ENCODE results near the gene PDS5B. TPM values are rescaled to one million over a fixed set of nuclear protein-coding genes. Genes with fewer than 3 reads are reported as not detected.

Gene PDS5B
- total and polyA plus RNA-seq, 11 donors = 3.7 to 28.8 (median 18.6) TPM

GRCh38 chr13:32587011-32587810 lies 959 bp downstream of the PDS5B start:
- Histone ChIP-seq H3K27ac (peak overlapping the region; percentile 83 to 96 (median 89)), H3K27me3 (no peaks in the 10 kb centered on the region), H3K4me1 (peaks cover 0 to 38% (median 28%) of the 10 kb centered on the region in 12 donors), H3K4me3 (peak overlapping the region; percentile 66 to 95 (median 84)), H3K9me3 (no peaks in the 10 kb centered on the region), H3K36me3 (no peaks in the 10 kb centered on the region)
- intact Hi-C loops (cut with DNase I) = loop anchor here (2.0 to 10.0 kb wide), 11 partner anchors 52 to 1140 kb away; partner anchors contain the start of gene KL (in 2 of the 10)
- DNase-seq (peak; percentile 77 to 86 (median 82)), ATAC-seq (peak; percentile 19 to 55 (median 51))
- 0 to 1% (median 1%) methylated on average over 45 to 74 of the region's 74 CpGs for WGBS, 4 donors
- TF ChIP-seq CTCF (IDR thresholded peaks at IDR 0.05) = peak in 3 of 12 donors; percentile 8 to 22 (median 11)
- TF ChIP-seq POLR2A (IDR thresholded peaks at IDR 0.05) = no peak

GRCh38 chr13:32587811-32588170 lies 1.5 kb downstream of the PDS5B start:
- intact Hi-C loops (cut with DNase I) = loop anchor here (2.0 to 10.0 kb wide), 11 partner anchors 51 to 1140 kb away; partner anchors contain the start of gene KL (in 2 of the 10)
- Histone ChIP-seq H3K4me1 (peaks cover 0 to 38% (median 28%) of the 10 kb centered on the region in 12 donors), H3K36me3 (no peaks in the 10 kb centered on the region), H3K9me3 (no peaks in the 10 kb centered on the region), H3K4me3 (peak overlapping the region; percentile 66 to 95 (median 84)), H3K27me3 (no peaks in the 10 kb centered on the region), H3K27ac (peak overlapping the region; percentile 24 to 96 (median 89))
- TF ChIP-seq POLR2A (IDR thresholded peaks at IDR 0.05) (no peak), CTCF (IDR thresholded peaks at IDR 0.05) (no peak)
- 1 to 3% (median 2%) methylated on average over 8 of the region's 8 CpGs for WGBS, 4 donors
- no peak for DNase-seq
- ATAC-seq = no peak

GRCh38 chr13:32588736-32589135 lies 2.5 kb downstream of the PDS5B start:
- Histone ChIP-seq H3K9me3 (no peaks in the 10 kb centered on the region), H3K4me3 (peak overlapping the region in 8 of 12 donors; percentile 71 to 95 (median 86)), H3K36me3 (no peaks in the 10 kb centered on the region), H3K4me1 (peaks cover 0 to 45% (median 28%) of the 10 kb centered on the region in 12 donors), H3K27ac (peak overlapping the region in 6 of 12 donors; percentile 13 to 96 (median 69)), H3K27me3 (no peaks in the 10 kb centered on the region)
- DNase-seq (no peak), ATAC-seq (no peak)
- TF ChIP-seq CTCF (IDR thresholded peaks at IDR 0.05) (no peak), POLR2A (IDR thresholded peaks at IDR 0.05) (no peak)
- 52 to 60% (median 58%) methylated on average over 5 of the region's 5 CpGs for WGBS, 4 donors
- intact Hi-C loops (cut with DNase I) = loop anchor here in 7 of 10 donors (5.0 to 10.0 kb wide), 8 partner anchors 54 to 1139 kb away; partner anchors contain the start of gene KL (in 2 of the 7)

GRCh38 chr13:32589471-32589870 lies 3.2 kb downstream of the PDS5B start:
- intact Hi-C loops (cut with DNase I) = loop anchor here in 7 of 10 donors (5.0 to 10.0 kb wide), 8 partner anchors 53 to 1138 kb away; partner anchors contain the start of gene KL (in 2 of the 7)
- ATAC-seq = no peak
- peak overlapping the region in 5 of 12 donors; percentile 71 to 92 (median 87) for H3K4me3 ChIP-seq
- no peaks in the 10 kb centered on the region for H3K27me3 ChIP-seq
- H3K4me1 ChIP-seq = peaks cover 0 to 53% (median 33%) of the 10 kb centered on the region in 12 donors
- DNase-seq = no peak
- 71 to 77% (median 77%) methylated on average over 8 of the region's 8 CpGs for WGBS, 4 donors
- peak overlapping the region in 4 of 12 donors; percentile 4 to 89 (median 38) for H3K27ac ChIP-seq
- H3K36me3 ChIP-seq = no peaks in the 10 kb centered on the region
- TF ChIP-seq CTCF (IDR thresholded peaks at IDR 0.05) (no peak), POLR2A (IDR thresholded peaks at IDR 0.05) (no peak)
- H3K9me3 ChIP-seq = no peaks in the 10 kb centered on the region

All from heart left ventricle (tissue), 16 donors.